Stimulated activated CD4-positive, alpha-beta T cell treated with anti-CD3 and anti-CD28 coated beads, Interleukin-2, amount 100 ng/mL, for 48 hours (primary cell): ENCODE results near the gene NSMCE3.
"Not testable (repeated sequence)": the region's sequence is repeated elsewhere in the genome, so short reads cannot be mapped to it uniquely, and the experiment has no call there.

Experiments
- DNase-seq, 2 donors: peaks; one replicate each; pipeline ENCODE4 v3.0.0-alpha.2; 2020

The NSMCE3 gene

GRCh38 chr15:29268706-29269484 is 727 bp downstream of the NSMCE3 start:
- DNase-seq = peak; percentile 25 to 29

DNA sequence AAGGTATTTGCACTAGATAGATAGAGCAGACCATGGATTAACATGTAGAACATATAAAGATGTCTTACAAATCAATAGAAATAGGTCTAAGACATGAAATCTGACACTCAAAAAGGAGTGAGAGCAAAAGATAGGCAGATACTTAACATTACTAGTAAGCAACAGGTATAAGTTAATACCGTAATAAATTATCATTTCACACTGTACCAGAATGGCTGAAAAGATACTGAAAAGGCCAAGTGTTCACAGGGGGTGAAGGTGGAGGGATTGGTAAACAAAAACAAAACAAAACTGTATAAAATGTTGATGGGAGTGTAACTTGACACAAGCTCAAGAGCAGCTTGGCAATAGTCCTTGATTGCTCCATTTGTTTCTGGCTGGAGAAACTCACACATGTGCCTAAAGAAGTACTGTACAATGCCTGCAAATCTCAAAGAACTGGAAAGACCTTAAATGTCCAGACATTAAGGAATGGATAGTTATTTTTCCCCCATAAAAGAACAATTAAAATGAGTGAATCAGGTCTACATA is 3.5 kb downstream of the NSMCE3 start:
- no peak for DNase-seq

GRCh38 chr15:29263289-29263688 is 6.3 kb downstream of the NSMCE3 start:
- no peak for DNase-seq

GRCh38 chr15:29262738-29263137 is 6.9 kb downstream of the NSMCE3 start:
- no peak for DNase-seq

DNA sequence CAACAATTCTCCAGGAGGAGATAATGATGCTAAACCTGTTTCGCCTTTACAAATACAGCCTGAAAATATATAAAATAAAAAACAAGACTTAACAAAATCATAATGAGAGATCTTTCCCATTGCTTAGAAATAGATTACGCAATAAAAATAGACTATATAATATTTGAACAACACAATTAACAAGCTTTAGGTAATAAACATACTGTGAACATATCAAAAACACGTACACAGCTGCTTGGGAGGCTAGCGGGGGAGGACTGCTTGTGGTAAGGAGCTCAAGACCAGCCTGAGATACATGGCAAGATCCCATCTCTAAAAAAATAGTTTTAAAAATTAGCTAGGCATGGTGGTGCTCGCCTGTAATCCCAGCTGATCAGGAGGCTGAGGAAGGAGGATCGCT is 8.7 kb downstream of the NSMCE3 start:
- no peak for DNase-seq

DNA sequence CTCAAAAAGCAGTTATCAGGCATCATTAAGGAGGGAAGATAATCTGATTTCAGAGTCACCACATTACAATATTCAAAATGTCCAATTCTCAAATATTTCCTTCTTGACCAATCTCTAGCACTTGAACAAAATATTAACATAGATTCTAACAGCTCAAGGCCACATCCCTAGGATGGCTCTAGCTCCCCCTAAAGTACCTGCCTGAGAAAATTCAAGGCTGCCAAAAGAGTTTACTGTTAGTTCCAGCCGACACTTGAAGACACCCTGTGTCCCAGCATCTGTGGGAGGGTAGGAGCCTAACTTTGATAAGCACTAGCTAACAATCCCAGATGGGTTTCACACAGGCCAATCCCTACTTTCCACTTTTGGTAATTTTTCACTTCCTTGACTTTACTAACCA is 10.4 kb downstream of the NSMCE3 start:
- DNase-seq = no peak

DNA sequence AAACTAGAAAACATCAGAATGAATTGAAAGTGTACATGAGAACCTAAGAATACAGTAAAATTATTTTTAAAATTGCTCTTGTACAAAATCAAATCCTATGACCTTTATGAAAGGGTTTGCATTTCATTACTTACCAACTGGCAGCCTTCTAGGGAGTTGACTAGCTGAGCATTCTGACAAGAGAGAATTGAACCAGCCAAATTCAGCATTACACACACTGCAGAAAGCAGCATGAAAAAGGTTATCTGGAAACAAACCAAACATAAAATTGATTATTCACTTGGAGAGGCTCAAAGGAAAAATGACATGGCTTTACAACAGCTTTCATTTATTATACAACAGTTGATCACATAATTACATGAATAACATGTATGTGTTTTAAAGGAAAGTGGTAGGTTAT is 17.4 kb downstream of the NSMCE3 start:
- no peak for DNase-seq

DNA sequence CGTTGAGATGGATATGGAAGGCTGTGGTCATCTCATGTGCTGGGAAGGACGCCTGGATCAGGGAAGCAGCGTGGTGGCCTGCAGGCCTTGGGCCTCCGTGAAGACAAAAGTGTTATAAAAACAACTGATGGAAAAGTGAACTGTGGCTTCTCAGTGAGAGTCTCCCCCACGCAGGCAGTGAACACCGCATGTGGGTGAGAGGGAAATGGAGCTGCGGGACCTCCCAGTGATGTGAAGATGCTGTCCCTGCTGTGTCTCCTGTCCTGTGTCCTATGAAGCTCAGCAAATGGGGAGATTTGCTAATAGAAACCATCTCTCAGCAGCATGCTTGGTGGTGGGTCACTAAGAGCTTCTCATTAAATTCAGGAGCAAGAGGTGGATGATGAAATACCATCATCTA is 25.1 kb downstream of the NSMCE3 start:
- DNase-seq = no peak

- no peak for DNase-seq
Measured at GRCh38 chr15:29244123-29244522, 25.5 kb downstream of the NSMCE3 start.

- no peak for DNase-seq
Measured at GRCh38 chr15:29242456-29243242, 27.0 kb downstream of the NSMCE3 start.

DNA sequence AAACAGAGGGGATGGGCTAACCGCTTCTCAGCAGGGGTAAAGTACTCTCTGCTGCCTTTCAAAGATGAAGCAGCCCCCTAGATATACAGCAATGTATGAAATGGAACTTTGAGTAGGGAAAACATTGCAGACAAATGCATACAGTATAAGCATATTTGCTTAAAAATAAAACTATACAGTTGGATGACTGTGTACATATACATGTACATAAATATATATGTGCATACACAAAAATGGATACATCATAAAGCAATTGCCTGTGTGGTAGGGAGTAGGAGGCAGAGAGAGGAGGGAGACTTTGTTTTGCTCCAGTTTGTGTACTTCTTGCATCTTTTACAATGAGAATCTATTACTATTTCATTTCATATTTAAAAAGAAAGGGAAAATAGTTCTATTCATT is 28.4 kb downstream of the NSMCE3 start:
- DNase-seq = no peak

DNA sequence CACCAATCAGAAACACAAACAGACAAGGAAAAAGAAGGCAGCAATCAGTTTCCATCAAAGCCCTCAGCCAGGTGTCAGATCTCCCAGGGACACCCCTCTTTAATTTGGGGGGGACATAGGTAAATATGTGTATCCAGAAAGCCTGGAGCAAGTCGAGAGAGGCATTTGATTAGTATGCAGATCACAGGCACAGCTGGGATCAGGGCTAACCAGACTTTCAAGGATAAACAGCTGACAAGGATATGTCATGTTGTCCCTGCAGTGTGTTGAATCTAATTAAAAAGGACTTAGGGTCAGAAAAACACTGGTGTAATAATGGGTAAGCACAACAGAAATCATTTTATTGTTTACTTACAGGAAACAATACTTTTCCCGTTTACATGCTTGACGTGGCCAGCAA is 30.2 kb downstream of the NSMCE3 start:
- no peak for DNase-seq

DNA sequence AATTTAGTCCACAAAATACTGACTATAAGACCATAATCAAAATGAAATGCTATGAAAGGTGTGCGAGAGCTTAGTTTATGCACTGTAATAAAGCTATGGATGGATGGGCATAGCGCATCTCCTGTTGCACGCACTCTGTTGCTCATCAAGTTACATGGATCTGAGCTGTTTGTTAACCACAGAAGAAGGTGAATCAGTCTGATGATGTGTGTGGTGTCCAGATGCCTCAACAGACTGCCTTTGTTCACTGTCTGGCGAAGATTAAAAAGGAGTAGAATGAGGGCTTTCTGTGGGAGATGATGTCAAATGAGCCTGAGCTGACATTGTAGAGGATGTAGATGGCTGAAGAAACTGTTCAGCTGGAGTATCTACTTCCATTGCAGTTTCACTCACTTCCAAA is 36.1 kb downstream of the NSMCE3 start:
- no peak for DNase-seq

DNA sequence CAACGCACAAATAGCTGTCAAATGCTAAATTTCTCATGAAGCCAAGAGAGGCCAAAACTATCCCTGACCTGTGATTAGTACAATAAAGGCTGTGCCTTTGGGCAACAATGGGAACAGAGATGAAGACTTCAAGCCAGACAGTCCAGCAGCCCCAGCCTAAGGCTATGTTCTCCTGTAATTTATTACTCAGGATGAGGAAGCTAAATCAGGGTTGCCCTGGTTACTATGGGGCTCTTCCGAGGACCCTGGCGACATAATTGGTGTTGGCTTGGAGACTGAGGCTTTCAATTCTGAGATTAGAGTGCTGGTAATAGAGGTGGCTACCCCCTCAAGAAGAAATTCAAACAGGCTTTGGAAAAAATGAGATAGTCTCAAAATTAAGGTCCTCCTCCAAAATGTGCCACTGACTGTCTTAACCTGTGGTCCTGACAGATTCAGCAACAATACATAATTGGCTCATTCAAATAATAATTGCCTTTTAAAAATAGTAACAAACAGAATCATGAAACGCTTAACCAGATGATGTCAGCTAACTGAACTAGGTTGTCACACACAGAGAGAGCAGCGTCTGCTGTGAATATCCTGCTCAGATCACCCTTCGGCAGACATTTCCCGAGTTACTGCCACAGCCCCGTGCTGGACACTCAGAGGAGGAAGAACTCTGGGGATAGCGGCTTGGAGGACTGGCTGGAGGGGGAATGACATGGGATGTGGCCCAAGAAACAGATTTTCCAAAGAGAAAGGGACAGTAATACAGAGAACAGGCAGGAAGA is 43.0 kb downstream of the NSMCE3 start:
- no peak for DNase-seq

DNA sequence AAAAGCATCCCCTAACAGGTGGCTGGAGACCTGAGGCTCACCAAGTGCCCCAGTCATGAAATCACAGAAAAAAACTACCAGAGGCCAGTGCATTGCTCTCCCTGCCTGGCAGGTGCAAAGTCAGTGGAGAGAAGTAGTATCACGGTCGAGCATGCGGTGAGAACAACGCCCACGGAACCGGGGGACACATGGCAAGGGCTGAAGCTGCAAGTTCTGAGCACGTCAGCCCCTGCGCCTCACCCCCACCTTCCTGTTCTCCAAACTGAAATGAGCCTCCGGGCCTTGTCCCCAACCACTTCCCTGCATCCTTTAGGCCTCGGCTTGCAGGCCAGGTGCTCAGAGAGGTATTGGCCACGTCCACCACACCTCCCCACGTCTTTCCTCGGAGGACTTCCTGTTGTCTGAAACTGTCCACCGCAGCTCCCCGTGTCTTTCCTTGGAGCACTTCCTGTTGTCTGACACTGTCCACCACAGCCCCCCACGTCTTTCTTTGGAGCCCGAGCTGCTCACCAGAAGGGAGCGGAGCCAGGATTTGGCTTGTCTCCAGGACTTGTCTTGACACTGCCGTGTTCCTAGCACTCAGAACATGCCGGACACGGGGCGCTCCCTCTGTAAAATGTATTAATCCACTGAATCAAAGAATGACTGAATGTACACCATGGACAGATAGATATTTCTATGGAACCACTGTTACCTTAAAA is 43.9 kb downstream of the NSMCE3 start:
- no peak for DNase-seq

DNA sequence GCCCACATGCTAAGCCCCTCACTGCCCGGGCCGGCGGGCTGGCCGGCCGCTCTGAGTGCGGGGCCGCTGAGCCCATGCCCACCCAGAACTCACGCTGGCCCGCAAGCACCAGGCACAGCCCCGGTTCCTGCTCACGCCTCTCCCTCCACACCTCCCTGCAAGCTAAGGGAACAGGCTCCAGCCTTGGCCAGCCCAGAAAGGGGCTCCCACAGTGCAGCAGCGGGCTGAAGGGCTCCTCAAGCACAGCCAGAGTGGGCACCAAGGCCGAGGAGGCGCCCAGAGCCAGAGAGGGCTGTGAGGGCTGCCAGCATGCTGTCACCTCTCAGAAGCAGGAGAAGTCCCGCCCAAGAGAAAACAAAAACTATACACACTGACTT is 44.6 kb downstream of the NSMCE3 start:
- not testable (repeated sequence) for DNase-seq

DNA sequence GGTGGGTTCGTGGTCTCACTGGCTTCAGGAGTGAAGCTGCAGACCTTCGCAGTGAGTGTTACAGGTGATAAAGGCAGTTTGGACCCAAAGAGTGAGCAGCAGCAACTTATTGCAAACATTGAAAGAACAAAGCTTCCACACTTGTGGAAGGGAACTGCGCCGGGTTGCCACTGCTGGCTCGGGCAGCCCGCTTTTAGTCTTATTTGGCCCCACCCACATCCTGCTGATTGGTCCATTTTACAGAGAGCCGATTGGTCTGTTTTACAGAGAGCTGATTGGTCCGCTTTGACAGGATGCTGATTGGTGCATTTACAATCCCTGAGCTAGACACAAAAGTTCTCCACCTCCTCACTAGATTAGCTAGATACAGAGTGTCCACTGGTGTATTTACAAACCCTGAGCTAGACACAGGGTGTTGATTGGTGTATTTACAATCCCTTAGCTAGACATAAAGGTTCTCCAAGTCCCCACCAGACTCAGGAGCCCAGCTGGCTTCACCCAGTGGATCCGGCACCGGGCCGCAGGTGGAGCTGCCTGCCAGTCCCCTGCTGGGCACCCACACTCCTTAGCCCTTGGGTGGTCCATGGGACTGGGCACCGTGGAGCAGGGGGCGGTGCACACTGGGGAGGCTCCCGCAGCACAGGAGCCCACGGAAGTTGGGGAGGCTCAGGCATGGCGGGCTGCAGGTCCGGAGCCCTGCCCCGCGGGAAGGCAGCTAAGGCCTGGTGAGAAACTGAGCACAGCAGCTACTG is 45.2 kb downstream of the NSMCE3 start:
- not testable (repeated sequence) for DNase-seq

DNA sequence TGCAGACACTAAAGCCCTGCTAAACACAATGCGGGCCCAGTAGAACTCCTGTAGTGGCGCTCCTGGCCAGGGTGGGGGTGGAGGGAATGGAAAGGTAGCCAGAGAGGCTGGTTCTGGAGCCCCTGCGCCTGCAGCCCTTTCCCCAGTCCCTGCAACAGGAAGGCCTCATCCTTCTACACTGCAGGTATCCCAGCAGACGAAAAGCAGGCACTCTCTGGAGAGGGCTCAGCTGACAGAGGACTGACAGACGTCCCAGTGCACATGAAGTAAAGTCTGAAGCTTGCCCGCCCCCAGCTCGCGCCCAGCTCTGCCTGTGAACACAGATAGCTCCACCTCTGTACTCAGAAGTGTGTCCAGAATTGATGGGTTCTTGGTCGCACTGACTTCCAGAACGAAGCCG is 46.0 kb downstream of the NSMCE3 start:
- no peak for DNase-seq

- DNase-seq = no peak
Measured at GRCh38 chr15:29222129-29222853, 47.3 kb downstream of the NSMCE3 start.

DNA sequence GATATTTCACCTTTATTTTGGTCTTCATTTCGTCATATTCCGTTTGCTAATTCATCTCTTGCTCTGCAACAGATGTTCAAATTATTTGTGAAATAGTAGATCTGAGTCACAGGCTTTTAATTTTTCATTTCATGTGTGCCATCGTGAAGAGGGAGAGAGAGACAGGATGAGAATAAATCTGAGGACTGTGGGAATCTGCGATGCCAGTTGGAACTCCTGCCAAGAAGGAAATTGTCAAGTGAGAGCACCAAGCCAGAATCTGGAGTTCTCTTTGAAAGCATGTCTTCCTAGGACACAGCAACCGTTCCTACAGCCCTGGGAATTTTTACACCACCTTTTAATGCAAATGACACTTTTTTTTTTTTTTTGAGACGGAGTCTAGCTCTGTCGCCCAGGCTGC is 48.8 kb downstream of the NSMCE3 start:
- DNase-seq = no peak

- no peak for DNase-seq
Measured at GRCh38 chr15:29216955-29217354, 52.7 kb downstream of the NSMCE3 start.
